GM21423 (cell line): ENCODE measurements around the gene SIK3.

ENCODE experiments used
- ATAC-seq: cut with Tn5 transposase; IDR thresholded peaks from one replicate; pipeline ENCODE4 v1.9.1; 2021; ENCODE audit warnings: mild to moderate bottlenecking, moderate library complexity; ENCODE audit not compliant: unreplicated experiment

The SIK3 gene

DNA sequence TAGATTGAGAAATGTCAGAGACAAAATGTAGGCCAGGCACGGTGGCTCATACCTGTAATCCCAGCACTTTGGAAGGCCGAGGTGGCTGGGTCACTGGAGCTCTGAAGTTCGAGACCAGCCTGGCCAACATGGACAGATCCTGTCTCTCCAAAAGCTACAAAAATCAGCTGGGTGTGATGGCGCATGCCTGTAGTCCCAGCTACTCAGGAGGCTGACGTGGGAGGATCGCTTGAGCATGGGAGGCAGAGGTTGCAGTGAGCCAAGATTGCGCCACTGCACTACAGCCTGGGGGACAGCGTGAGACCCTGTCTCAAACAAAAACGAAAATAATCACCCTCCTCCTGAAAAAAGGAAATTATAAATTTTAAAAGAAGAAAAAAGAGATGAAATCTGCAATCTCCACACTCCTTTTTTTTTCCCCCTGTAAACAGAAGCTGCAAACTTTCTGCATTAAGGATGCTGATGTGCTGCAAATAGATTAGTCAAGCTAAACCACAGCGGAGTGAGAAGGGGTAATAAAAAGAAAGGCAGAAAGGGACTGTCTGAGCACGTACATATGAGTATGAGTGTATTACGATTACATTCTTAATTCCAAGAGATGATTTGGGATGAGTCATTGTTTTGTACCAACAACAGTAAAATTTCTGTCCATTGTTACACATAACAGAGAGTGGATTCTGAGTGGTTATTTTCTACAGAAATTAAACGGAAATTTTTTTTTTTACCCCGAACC is 87.3 kb downstream of the SIK3 start:
- no peak for ATAC-seq

DNA sequence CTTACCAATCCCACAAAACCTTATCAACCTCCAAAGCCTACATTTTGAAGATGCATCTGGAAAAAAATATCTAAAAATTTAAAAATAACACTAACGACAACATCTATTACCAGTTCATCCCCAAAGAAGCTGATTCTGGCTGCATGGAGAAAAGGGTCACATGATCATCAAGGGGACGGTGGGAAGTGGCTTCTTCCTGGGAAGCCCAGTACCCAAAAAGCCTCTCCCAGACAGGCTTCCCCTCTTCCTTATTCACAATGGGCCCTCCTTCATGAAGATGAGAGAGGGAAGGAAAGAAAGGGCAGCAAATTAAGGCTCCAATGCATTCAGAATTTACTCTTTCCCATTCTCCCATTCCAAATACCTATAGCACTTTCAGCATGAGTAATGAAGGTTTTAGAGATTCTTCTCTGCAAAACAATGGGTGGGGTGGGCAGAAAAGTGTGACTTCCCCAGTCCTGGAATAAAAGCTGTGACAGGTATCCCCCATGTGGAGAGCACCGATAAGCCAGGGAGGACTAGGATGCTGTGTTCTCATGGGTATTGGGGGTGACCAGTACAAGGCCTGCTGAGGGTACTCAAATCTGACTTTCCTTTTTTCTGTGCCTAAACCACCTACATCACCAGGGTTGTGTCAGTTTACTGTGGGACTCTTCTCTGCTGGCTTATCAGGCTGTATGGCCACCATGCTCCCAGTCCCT is 88.2 kb downstream of the SIK3 start:
- ATAC-seq: no peak

DNA sequence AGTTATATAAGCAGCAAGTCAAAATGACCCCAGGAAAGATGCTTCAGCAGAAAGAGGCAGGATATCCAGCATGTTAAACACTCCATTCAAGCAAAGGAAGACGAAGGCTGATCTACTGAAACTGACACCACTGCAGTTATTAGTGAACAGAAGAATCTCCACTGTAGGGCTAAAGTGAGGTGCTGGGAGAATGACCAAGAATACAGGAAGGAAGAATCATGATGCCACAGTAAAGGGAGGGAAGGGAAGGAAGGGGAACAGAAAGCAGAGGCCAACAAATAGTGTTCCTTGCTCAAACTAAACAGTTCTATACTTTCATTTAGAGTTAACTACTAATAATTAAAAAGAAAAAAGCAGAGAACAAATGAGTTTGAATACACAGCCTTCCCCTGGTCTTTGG is 92.5 kb downstream of the SIK3 start:
- no peak for ATAC-seq

DNA sequence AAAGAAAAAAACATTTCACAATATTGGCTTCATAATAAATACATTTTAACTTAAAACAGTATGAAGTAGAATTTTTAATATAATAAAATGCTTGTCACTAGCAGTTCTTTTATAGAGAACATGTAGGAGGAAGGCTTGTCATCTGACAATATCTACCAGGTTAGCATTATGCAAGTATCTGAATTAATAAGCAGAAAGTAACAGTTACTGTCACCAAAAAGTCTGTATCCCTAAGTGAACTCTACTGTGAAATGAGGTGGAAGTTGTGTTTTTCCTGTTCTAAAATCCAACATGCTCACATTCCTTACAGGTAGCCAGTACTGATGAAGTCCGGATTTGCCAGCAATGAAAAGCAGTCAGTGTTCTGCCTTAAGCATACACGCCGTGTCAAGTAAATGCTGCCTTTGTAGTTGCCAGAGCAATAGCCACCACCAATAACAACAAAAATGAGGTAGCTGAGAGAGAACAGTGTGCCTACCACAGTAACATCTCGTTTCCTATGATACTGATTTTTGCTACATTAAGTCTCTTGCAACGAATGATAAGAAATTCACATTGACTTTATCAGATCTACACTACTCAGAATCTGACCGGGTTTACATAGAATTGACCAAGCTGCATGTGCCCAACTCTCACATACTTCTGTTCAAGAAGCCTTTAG is 95.5 kb downstream of the SIK3 start:
- no peak for ATAC-seq

DNA sequence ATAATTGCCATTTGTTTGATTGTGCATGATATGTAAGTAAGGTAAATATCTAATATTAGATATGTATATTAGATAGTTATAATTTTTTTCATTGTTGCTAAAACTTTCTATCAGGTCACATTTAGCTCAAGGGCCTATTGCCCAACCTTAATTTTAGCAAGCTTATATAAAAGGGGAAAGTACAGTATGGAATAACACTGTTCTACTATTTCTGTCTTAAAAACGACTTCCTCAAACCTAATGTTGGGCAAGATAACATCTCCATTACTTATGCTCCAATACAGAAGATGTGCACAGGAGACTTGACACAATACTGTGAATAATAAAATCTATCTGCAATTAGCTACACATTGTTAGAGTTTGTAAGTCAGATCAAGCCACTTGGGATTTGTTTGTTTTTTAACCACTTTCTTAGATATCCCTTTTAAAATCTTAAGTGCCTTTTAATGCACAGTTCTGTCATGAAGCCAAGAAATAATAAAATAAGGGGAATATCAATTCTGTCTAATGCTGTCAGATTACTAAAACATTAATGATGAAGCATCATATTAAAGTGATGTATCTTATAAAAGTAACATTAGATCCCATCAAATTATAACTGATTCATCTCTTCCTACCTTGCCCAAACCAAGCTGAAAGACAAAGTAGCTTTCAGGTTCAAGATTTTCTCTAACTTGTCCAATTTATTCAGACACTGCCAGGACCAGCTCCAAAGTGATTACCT is 98.1 kb downstream of the SIK3 start:
- no peak for ATAC-seq

DNA sequence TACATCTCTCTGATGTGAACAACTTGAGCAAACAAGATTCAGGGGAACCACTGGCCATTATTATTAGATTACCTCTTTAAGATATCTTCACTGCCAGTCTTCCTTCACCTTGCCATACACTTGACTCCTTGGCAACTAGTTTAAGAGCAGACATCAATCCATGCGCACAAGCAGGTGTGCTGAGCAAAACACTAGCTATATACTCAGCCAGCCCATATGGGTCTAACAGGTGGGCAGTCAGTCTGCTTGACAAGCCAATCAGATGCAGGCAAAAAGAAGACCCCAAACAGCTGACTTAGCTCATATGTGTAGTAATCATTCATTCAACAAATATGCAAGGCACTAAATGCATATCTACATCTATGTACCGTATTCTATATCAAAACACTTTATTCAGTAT is 101.2 kb downstream of the SIK3 start:
- no peak for ATAC-seq

DNA sequence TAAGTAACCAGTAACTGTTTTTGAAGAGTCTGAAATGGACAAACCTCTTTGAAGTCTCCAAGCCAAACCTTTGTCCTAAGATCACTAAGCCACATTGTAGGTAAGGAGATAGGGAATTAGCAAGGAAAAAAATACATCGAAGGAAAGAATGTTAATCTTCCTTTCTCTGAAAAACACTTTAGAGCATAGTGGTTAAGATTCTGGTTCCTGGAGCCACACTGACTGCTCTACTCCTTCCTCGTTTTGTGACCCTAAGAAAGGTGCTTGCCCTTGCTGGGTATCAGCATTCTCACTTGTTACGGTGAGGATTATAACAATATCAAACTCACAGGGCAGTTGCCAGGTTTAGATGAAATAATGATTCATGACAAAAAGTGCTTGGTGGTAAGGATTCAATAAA is 104.0 kb downstream of the SIK3 start:
- ATAC-seq: no peak

DNA sequence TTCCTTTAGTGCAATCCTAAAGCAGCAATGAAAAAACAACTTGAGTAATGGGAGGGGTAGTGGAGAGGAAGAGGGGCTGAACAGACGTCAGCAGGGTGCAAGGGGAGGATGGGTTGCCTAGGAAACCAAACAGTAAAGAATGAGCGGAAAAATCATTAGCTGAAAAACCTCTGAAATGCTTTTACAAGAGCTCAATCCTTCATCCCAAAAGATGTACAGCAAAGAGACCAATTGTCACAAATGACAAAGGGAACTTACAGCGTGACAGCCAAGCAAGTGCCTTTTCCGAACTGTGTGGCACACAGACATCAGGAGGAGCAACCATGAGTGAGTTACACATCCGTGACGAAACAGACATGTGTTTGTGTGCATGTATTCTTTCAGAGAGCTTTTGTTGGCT is 104.6 kb downstream of the SIK3 start:
- no peak for ATAC-seq

DNA sequence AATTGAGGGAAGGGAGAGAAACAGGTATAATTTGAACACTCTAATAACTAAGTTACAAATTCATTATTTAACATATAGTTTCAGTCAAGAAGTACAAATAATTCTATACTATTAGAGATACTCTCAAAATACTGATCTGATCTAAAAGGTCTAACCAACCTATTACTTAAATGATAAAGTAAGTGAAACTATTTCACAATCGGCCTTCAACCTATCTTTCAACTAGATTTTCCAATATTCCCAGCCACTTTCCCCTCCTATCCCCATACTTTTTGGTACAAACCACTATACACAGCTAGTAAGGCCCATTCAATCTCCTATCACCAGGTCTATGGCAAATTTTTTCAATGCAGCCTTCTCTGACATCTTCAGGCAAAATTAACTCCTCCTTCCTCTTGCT is 106.7 kb downstream of the SIK3 start:
- no peak for ATAC-seq

DNA sequence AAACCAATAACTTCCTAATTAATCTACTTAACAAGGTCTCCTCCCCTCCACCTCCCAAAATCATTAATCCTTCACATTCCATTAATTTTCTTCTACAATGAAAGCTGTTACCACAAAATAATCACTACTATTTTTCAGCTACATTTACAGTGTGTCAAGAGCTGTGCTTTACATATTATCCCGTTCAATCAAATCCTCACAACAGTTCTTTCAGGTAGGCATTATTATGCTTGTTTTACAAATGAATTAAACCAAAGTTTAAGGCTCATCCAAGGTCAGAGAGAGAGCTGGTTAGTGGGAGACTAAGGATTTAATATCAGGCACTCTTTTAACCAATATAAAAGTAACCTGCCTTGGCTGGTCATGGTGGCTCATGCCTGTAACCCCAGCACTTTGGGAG is 107.4 kb downstream of the SIK3 start:
- no peak for ATAC-seq

DNA sequence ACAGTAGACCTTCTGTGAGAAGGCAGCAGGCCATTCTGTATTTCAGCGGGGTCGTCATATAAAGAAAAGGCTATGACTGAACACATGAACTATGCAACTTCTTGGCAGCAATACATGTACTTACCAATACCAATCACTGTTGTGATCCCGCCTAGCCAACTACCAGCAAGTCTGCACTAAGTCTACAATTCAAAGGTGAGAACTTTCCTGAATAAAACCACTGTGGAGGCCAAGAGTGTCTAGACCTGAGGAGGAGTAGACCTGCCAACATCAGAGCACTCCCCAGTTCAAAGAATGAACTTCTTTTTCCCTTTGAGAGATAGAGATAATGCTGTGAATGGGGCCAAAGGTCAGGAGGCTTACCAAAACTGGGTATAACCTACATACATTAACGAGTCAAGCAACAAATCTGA is 108.2 kb downstream of the SIK3 start:
- no peak for ATAC-seq

DNA sequence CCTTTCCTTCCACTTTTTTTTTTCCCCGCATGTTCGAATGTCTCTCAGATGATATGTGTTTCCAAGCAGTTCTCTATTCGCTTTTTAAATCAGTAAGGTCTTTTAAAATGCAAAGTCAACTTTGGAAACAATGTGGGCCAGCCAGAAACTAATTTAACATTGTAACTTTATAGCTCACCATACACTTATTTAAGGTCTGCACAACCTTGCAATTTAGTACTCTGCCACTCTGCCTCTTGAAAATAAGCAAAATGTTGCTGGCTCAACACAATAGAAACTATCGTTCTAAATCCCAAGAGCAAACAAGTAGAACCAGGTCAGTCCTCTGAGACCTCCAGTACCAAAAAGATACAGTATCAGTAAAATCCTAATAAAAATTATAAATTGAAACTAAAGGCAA is 109.0 kb downstream of the SIK3 start:
- ATAC-seq: no peak

DNA sequence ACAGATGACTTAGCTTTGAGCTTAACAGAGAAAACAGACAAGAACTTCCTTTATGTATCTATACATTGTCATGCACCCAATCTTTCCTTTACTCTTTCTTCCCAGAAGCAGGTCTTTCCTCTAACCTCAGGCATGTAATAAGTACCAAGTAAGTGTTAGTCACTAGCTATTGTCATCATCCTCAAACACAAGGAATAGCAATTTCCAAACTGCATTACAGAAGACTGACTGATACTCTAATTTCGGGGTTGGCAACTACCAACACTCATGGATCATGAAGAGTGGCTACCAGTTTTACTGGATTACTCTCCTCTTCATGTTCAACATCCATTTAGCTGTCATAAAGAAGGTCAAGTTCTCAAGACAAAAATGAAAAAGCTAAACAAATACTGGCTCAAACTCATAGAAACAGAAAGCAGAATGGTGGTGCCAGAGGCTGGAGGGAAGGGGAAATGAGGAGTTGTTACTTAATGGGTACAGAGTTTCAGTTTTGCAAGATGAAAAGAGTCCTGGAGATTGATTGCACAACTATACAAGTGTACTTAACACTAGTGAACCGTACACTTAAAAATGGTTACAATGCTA is 111.6 kb downstream of the SIK3 start:
- peak; percentile 85 for ATAC-seq

DNA sequence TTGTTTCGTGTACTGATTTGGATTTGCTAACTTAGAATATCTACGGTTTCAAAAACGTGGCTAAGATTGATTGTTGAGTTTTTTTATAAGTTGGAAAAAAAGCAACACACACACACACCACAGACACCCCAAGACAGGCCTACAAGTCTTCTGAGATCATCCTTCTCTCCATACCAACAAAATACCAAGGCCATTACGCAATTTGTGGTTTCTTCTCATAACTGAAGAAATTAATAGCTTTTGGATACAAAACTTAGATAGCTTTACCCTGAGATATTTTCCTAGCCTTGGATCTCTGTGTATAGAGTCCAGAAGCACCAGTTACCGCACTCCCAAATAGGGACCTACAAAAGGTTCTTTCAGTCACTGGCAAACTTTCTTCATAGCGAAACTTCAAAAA is 113.6 kb downstream of the SIK3 start:
- ATAC-seq: no peak

DNA sequence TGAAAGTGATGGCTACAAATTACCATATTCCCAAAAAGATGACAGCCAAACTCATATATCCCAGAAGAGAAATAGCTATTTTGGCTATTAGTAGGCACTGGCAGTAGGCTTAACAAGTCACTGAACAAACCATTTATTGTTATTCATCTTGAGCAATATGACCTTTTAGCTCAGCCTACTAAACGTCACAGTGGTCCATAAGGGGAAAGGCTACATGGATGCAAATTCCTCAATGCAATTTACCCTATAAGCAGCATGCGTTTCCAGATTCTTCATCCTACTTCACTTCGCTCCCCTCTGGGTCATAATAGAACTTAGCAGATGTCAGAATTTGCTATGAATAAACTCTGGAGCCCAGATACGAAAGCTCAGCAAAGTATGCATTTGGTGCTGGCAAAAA is 114.0 kb downstream of the SIK3 start:
- ATAC-seq: no peak

DNA sequence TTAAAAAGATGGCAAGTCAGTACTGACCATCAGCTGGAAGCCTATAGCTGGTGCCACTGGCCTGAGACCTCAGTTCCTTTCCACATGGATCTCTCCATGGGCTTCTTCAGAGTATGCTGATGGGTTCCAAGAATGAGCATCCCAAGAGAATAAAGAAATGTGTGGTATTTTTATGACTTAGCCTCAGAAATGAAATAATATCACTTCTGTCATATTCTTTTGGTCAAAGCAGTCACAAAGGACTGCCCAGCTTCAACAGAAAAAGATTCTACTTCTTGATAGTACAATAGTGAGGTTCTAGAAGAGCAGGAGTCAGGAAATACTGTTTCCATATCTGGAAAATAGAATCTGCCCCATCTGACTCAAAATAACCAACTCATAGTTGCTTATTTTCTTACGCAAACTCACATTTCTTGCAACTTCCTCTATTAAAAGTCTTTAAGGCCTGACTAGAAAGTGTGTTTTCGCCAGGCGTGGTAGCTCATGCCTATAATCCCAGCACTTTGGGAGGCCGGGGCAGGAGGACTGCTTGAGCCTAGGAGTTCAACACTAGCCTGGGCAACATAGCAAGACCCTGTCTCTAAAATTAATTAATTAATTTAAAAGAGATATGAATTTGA is 116.9 kb downstream of the SIK3 start:
- ATAC-seq: no peak

DNA sequence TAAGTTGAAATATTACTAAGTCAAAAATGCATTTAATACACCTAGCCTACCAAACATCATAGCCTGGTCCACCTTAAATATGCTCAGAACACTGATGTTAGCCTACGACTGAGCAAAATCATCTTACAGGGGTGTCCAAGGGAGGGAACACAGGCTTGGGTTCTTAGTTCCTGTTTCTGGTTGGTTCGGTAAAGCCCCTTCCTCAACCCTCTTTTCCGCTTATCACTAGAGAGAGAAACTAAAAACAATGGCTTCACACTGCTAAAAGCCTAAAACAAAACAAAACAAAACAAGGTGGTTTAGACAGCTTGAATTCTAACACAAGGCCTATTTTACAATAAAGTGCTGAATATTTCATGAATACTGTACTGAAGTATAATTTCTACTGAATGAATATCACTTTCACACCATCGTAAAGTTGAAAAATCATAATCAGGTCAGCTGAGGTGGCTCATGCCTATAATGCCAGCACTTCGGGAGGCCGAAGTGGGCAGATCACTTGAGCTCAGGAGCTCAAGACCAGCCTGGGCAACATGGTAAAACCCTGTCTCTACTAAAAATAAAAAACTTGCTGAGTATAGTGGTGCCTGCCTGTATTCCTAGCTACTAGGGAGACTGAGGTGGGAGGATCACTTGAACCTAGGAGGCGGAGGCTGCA is 118.0 kb downstream of the SIK3 start:
- ATAC-seq: peak; percentile 89

DNA sequence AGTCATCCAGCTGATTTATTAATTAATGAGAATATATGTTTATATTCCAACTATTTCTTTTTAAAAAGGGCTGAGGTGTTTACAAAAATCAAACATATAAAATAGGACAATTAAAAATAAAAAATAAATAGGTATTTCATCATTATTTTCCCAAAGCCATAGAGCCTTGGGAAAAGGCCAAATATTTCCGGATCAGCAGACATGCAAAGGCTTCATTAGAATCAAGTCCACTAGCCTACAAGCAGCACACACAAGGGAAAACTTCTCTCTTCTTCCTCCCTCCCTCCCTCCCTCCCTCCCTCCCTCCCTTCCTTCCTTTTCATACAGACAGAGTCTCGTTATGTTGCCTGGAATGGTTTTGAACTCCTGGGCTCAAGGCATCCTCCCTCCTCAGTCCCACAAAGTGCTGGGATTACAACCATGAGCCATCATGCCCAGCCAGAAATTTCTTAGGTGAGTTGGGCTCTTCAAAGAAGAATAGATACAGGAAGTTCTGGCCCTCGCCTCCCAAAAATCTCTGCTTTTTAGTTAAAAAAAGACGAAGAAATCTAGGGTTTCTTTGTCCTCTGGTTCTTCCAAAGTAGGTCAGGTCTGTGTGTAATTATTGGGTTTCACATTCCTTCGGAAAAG is 121.2 kb downstream of the SIK3 start:
- ATAC-seq: no peak

DNA sequence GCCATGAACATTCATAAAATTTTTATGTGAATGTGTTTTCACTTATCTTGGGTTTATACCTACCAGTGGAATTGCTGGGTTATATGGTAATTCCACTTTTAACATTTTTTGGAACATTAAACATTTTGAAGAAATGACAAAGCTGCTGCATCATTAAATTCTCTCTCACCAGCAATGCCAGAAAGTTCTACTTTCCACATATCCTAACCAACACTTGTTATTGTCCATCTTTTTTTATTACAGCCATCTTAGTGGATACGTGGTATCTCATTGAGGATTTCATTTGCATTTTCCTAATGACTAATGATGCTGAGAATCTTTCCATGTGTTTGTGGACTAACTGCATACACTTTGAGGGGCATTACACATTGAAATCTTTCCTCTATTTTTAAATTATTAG is 122.6 kb downstream of the SIK3 start:
- no peak for ATAC-seq

DNA sequence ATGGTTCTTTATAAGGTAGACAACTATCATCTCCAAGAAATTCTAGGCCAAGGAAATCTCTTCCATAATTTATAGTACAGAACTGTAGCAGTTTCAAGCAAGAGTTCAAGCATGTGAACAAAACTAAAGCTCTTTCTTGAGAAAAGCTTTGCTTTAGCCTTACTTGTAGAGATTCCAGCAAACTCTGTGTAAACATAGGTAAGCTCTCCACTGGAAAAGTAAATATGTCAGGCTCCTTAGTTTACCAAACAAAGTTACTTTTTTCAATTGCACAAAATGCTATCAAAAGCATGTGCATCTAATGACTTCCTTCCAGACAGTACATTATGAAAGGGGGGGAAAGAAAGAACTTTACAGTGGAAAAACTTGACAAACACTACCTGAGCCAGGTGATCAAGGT is 125.0 kb downstream of the SIK3 start:
- ATAC-seq: no peak
